MM.1S (cell line): ENCODE measurements around the gene CD151.

Source experiments
- DNase-seq: peaks from one replicate; pipeline ENCODE4 v3.0.0-alpha.2; 2015
- H2AFZ ChIP-seq: fragments of 300-600 bp; sonication (generic); 2 replicates; pipeline ENCODE4 v1.6.0; 2016; ENCODE audit warnings: antibody characterized with exemption, low read length
- H3F3A ChIP-seq: fragments of 300-600 bp; sonication (generic); 2 replicates; pipeline ENCODE4 v1.6.1; 2016; ENCODE audit warnings: mild to moderate bottlenecking, antibody characterized with exemption, low read length, moderate library complexity, mixed read lengths; ENCODE audit not compliant: insufficient read depth
- H3K27ac ChIP-seq: fragments of 300-600 bp; sonication (generic); 2 replicates; pipeline ENCODE4 v1.5.1; 2016; ENCODE audit warnings: mild to moderate bottlenecking, low read length
- H3K27me3 ChIP-seq: fragments of 300-600 bp; sonication (generic); replicated peaks from 2 replicates; pipeline ENCODE4 v1.6.0; 2016; ENCODE audit warnings: low read length; ENCODE audit not compliant: insufficient read depth
- H3K36me3 ChIP-seq: fragments of 300-600 bp; sonication (generic); replicated peaks from 2 replicates; pipeline ENCODE4 v1.6.1; 2016; ENCODE audit warnings: mild to moderate bottlenecking, low read length, mixed read lengths; ENCODE audit not compliant: insufficient read depth
- H3K4me1 ChIP-seq: fragments of 300-600 bp; sonication (generic); 2 replicates; pipeline ENCODE4 v1.6.1; 2016; ENCODE audit warnings: low read length, mixed read lengths
- H3K4me2 ChIP-seq: fragments of 300-600 bp; sonication (generic); 2 replicates; pipeline ENCODE4 v1.6.0; 2016; ENCODE audit warnings: low read depth, low read length
- H3K4me3 ChIP-seq: fragments of 300-600 bp; sonication (generic); 2 replicates; pipeline ENCODE4 v1.5.1; 2016; ENCODE audit warnings: low read length, mixed read lengths
- H3K79me2 ChIP-seq: fragments of 300-600 bp; sonication (generic); 2 replicates; pipeline ENCODE4 v1.6.1; 2016; ENCODE audit warnings: mixed run types, low read length, mixed read lengths
- H3K9ac ChIP-seq: fragments of 300-600 bp; sonication (generic); 2 replicates; pipeline ENCODE4 v1.6.1; 2016; ENCODE audit warnings: low read length, mixed read lengths
- H3K9me2 ChIP-seq: fragments of 300-600 bp; sonication (generic); replicated peaks from 2 replicates; pipeline ENCODE4 v1.6.1; 2016; ENCODE audit warnings: mild to moderate bottlenecking, low read length, mixed read lengths; ENCODE audit not compliant: insufficient read depth
- H3K9me3 ChIP-seq: fragments of 300-600 bp; sonication (generic); replicated peaks from 2 replicates; pipeline ENCODE4 v1.6.1; 2016; ENCODE audit warnings: mild to moderate bottlenecking, low read length, mixed read lengths; ENCODE audit not compliant: insufficient read depth
- H4K20me1 ChIP-seq: fragments of 300-600 bp; sonication (generic); 2 replicates; pipeline ENCODE4 v1.6.1; 2016; ENCODE audit warnings: mild to moderate bottlenecking, low read length, moderate library complexity, mixed read lengths; ENCODE audit not compliant: insufficient read depth
- EZH2 ChIP-seq: fragments of 300-600 bp; sonication (generic); optimal IDR thresholded peaks from 2 replicates; pipeline ENCODE3; 2017; ENCODE audit warnings: low read depth, mild to moderate bottlenecking, antibody characterized with exemption, low read length, mixed read lengths
- EZH2phosphoT487 ChIP-seq: fragments of 300-600 bp; sonication (generic); IDR thresholded peaks from 2 replicates; pipeline ENCODE4 v1.6.1; 2018; ENCODE audit warnings: antibody characterized with exemption, low read length
- TF ChIP-seq, protein P1 (sequence below): fragments of 300-600 bp; sonication (generic); IDR thresholded peaks from 2 replicates; pipeline ENCODE4 v1.5.1; 2016; ENCODE audit warnings: antibody characterized with exemption, low read length, mixed read lengths

CD151 gene

DNA sequence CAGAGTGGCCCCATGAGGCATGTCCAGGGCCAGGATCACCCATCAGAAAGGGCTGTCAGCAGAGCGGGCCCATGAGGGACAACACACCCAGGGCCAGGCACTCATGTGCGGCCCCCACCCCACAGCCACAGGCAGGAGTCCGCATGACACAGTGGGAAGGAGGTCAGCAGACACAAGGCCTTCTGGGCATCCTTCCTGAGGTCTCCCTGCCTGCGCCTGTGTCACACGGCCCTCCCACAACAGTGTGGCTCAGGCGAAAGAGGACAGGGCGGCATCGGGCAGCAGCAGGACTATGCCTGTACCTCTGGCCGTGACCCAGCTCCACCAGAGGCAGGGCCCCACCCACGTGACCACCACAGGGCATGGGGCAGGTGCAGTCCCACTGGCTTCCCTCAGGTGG lies 50.8 kb downstream of the CD151 start:
- H3K79me2 ChIP-seq = no peaks in the 10 kb centered on the region
- H3K9me2 ChIP-seq = no peaks in the 10 kb centered on the region
- no peak overlapping the region for H3K27ac ChIP-seq

GRCh38 chr11:884578-885070 lies 51.9 kb downstream of the CD151 start:
- no peaks in the 10 kb centered on the region for H3K4me1 ChIP-seq
- H3K9me3 ChIP-seq = no peaks in the 10 kb centered on the region
- H3K27ac ChIP-seq = no peak overlapping the region
- no peaks in the 10 kb centered on the region for H3K36me3 ChIP-seq
- no peaks in the 10 kb centered on the region for H4K20me1 ChIP-seq
- H3K9ac ChIP-seq = no peak overlapping the region
- no peaks in the 10 kb centered on the region for H3K79me2 ChIP-seq
- TF ChIP-seq EZH2 = no peak
- TF ChIP-seq, protein P1, sequence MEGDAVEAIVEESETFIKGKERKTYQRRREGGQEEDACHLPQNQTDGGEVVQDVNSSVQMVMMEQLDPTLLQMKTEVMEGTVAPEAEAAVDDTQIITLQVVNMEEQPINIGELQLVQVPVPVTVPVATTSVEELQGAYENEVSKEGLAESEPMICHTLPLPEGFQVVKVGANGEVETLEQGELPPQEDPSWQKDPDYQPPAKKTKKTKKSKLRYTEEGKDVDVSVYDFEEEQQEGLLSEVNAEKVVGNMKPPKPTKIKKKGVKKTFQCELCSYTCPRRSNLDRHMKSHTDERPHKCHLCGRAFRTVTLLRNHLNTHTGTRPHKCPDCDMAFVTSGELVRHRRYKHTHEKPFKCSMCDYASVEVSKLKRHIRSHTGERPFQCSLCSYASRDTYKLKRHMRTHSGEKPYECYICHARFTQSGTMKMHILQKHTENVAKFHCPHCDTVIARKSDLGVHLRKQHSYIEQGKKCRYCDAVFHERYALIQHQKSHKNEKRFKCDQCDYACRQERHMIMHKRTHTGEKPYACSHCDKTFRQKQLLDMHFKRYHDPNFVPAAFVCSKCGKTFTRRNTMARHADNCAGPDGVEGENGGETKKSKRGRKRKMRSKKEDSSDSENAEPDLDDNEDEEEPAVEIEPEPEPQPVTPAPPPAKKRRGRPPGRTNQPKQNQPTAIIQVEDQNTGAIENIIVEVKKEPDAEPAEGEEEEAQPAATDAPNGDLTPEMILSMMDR = no peak
- no peak for TF ChIP-seq EZH2phosphoT487
- H3K27me3 ChIP-seq = no peaks in the 10 kb centered on the region
- no peaks in the 10 kb centered on the region for H3F3A ChIP-seq
- no peak overlapping the region for H3K4me2 ChIP-seq
- no peaks in the 10 kb centered on the region for H3K9me2 ChIP-seq
- no peak overlapping the region for H2AFZ ChIP-seq
- no peak overlapping the region for H3K4me3 ChIP-seq
- no peak for DNase-seq

More for the DNA sequence above, 50.8 kb downstream of the CD151 start:
- H4K20me1 ChIP-seq = no peaks in the 10 kb centered on the region
- no peaks in the 10 kb centered on the region for H3K36me3 ChIP-seq
- no peaks in the 10 kb centered on the region for H3F3A ChIP-seq
- DNase-seq = no peak
- H3K9ac ChIP-seq = no peak overlapping the region
- H3K4me3 ChIP-seq = no peak overlapping the region
- H2AFZ ChIP-seq = no peak overlapping the region
- H3K9me3 ChIP-seq = no peaks in the 10 kb centered on the region
- H3K4me1 ChIP-seq = no peaks in the 10 kb centered on the region
- TF ChIP-seq EZH2 (no peak), EZH2phosphoT487 (no peak)
- TF ChIP-seq, protein P1 = no peak
- H3K4me2 ChIP-seq = no peak overlapping the region
- no peaks in the 10 kb centered on the region for H3K27me3 ChIP-seq

GRCh38 chr11:886568-886967 lies 53.8 kb downstream of the CD151 start:
- H3K27me3 ChIP-seq = no peaks in the 10 kb centered on the region
- H3K9me2 ChIP-seq = no peaks in the 10 kb centered on the region
- no peaks in the 10 kb centered on the region for H3K9me3 ChIP-seq
- no peak overlapping the region for H3K9ac ChIP-seq
- no peaks in the 10 kb centered on the region for H4K20me1 ChIP-seq
- no peak for DNase-seq
- H2AFZ ChIP-seq = no peak overlapping the region
- no peak overlapping the region for H3K27ac ChIP-seq
- no peaks in the 10 kb centered on the region for H3K79me2 ChIP-seq
- H3K4me3 ChIP-seq = no peak overlapping the region
- no peaks in the 10 kb centered on the region for H3F3A ChIP-seq
- no peaks in the 10 kb centered on the region for H3K4me1 ChIP-seq
- no peaks in the 10 kb centered on the region for H3K36me3 ChIP-seq
- TF ChIP-seq EZH2phosphoT487 = no peak
- TF ChIP-seq, protein P1 = no peak
- no peak for TF ChIP-seq EZH2
- H3K4me2 ChIP-seq = no peak overlapping the region
